PC-3 (cell line): ENCODE results near the gene BEND5. TPM values are rescaled to one million over a fixed set of nuclear protein-coding genes. Genes with fewer than 3 reads are reported as not detected.

ENCODE experiments used
- ATAC-seq: fragments of 200-7000 bp; cut with Tn5 transposase; 2 replicates; pipeline ENCODE4 v1.9.1; 2020; ENCODE audit warnings: mild to moderate bottlenecking, moderate library complexity
- BruUV-seq: library from RNA; stranded (reverse); fragments of 400-500 nt; replicated peaks from 2 replicates; lab custom pipeline; 2021; lab: Mats Ljungman, UMichigan
- CTCF ChIA-PET: fragments of 300-600 bp; sonication (Branson Sonifier 250); formaldehyde crosslinking; loops from one replicate; lab custom pipeline; 2022; ENCODE audit warnings: antibody characterized with exemption; lab: Charles Lee
- POLR2A ChIA-PET: fragments of 300-600 bp; sonication (Branson Sonifier 250); formaldehyde crosslinking; loops from one replicate; lab custom pipeline; 2022; ENCODE audit warnings: antibody characterized with exemption; ENCODE audit not compliant: unreplicated experiment; lab: Charles Lee
- DNase-seq: peaks from one replicate; pipeline ENCODE4 v3.0.0-alpha.2; 2015
- H2AFZ ChIP-seq: fragments of 300-600 bp; sonication (generic); 2 replicates; pipeline ENCODE4 v1.6.0; 2016; ENCODE audit warnings: antibody characterized with exemption, low read length
- H3F3A ChIP-seq: fragments of 300-600 bp; sonication (generic); one replicate; pipeline ENCODE4 v1.6.0; 2017; ENCODE audit warnings: antibody characterized with exemption, low read length, control low read depth, mild to moderate bottlenecking; ENCODE audit not compliant: unreplicated experiment
- H3K27ac ChIP-seq: fragments of 300-600 bp; sonication (generic); 2 replicates; pipeline ENCODE4 v1.5.1; 2016; ENCODE audit warnings: mild to moderate bottlenecking, low read length
- H3K27me3 ChIP-seq: fragments of 300-600 bp; sonication (generic); 2 replicates; pipeline ENCODE4 v1.6.1; 2016; ENCODE audit warnings: low read length, mixed read lengths
- H3K36me3 ChIP-seq: fragments of 300-600 bp; sonication (generic); 2 replicates; pipeline ENCODE4 v1.6.1; 2016; ENCODE audit warnings: low read depth, mixed run types, low read length, mixed read lengths
- H3K4me1 ChIP-seq: fragments of 300-600 bp; sonication (generic); 2 replicates; pipeline ENCODE4 v1.5.1; 2016; ENCODE audit warnings: low read length; ENCODE audit not compliant: insufficient read depth
- H3K4me2 ChIP-seq: fragments of 300-600 bp; sonication (generic); 2 replicates; pipeline ENCODE4 v1.6.0; 2016; ENCODE audit warnings: low read length
- H3K4me3 ChIP-seq: fragments of 300-600 bp; sonication (generic); 2 replicates; pipeline ENCODE4 v1.5.1; 2016; ENCODE audit warnings: mild to moderate bottlenecking, low read length, mixed read lengths
- H3K79me2 ChIP-seq: fragments of 300-600 bp; sonication (generic); 2 replicates; pipeline ENCODE4 v1.6.1; 2017; ENCODE audit warnings: low read length, mixed read lengths
- H3K9ac ChIP-seq: fragments of 300-600 bp; sonication (generic); 2 replicates; pipeline ENCODE4 v1.6.0; 2016; ENCODE audit warnings: mild to moderate bottlenecking, low read length
- H3K9me2 ChIP-seq: fragments of 300-600 bp; sonication (generic); replicated peaks from 2 replicates; pipeline ENCODE4 v1.6.1; 2016; ENCODE audit warnings: mixed run types, low read length, mixed read lengths
- H3K9me3 ChIP-seq: fragments of 300-600 bp; sonication (generic); 2 replicates; pipeline ENCODE4 v1.6.1; 2016; ENCODE audit warnings: low read length, mixed read lengths
- H4K20me1 ChIP-seq: fragments of 300-600 bp; sonication (generic); 2 replicates; pipeline ENCODE4 v1.6.1; 2016; ENCODE audit warnings: low read length, mixed read lengths
- EZH2 ChIP-seq: fragments of 300-600 bp; sonication (generic); IDR thresholded peaks from one replicate; pipeline ENCODE4 v1.6.1; 2017; ENCODE audit warnings: antibody characterized with exemption, mild to moderate bottlenecking, low read length; ENCODE audit not compliant: unreplicated experiment
- EZH2phosphoT487 ChIP-seq: fragments of 300-600 bp; sonication (generic); IDR thresholded peaks from 2 replicates; pipeline ENCODE4 v1.6.1; 2018; ENCODE audit warnings: mild to moderate bottlenecking, antibody characterized with exemption, low read length, borderline replicate concordance
- intact Hi-C: fragments of 100-400 bp; cut with micrococcal nuclease; formaldehyde crosslinking; loops from 2 replicates; pipeline ENCODE4 v1.9.0; 2023
- total RNA-seq: library from RNA; depleted of rRNA; stranded (reverse); fragments of >200 nt; gene quantifications from 2 replicates; pipeline ENCODE4 v1.2.3, GENCODE V29; 2014
- TF ChIP-seq, protein P1 (sequence below): fragments of 300-600 bp; sonication (generic); conservative IDR thresholded peaks from 2 replicates; pipeline ENCODE4 v1.5.1; 2017; ENCODE audit warnings: antibody characterized with exemption, low read depth, mild to moderate bottlenecking, low read length

The BEND5 gene
- total RNA-seq, 1 experiment from 2014 or later = 3.1 TPM

DNA sequence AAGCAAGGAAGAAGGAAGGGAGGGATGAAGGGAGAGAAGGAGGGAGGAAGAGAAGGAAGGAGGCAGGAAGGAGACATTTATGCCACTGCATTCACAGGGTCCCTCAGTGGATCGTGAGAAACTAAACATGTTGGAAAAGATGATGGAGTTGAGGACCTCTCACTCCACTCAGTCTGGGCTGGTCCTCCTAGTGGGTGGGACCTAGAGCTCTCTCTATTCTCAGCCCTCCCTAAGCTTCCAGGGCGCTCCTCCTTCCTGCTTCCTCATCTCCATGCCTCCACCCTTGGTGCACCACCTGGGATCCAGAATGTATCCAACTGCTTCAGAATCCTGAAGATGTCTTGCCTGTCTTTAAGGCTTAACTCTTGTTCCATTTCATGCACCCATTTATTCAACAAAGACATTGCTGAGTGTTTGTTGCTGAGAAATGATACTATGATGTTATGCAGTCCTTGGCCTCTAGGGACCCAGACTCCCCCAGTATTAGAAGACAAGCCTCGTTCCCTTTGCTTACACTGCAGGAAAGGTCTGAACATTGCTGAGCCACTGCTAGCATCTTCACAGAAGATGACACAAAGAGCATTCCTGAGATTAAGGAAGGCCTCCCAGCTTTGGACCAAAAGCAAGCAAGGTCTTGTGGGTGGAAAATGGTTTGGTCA is 88.5 kb downstream of the BEND5 start:
- H3K4me1 ChIP-seq = no peaks in the 10 kb centered on the region
- H2AFZ ChIP-seq = no peak overlapping the region
- no peak overlapping the region for H3K27ac ChIP-seq
- H3K79me2 ChIP-seq = no peaks in the 10 kb centered on the region
- peaks cover 27% of the 10 kb centered on the region for H3K27me3 ChIP-seq
- peak; percentile 71 for ATAC-seq
- TF ChIP-seq, protein P1, sequence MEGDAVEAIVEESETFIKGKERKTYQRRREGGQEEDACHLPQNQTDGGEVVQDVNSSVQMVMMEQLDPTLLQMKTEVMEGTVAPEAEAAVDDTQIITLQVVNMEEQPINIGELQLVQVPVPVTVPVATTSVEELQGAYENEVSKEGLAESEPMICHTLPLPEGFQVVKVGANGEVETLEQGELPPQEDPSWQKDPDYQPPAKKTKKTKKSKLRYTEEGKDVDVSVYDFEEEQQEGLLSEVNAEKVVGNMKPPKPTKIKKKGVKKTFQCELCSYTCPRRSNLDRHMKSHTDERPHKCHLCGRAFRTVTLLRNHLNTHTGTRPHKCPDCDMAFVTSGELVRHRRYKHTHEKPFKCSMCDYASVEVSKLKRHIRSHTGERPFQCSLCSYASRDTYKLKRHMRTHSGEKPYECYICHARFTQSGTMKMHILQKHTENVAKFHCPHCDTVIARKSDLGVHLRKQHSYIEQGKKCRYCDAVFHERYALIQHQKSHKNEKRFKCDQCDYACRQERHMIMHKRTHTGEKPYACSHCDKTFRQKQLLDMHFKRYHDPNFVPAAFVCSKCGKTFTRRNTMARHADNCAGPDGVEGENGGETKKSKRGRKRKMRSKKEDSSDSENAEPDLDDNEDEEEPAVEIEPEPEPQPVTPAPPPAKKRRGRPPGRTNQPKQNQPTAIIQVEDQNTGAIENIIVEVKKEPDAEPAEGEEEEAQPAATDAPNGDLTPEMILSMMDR = peak; percentile 57
- TF ChIP-seq EZH2 = no peak
- POLR2A ChIA-PET = no interaction called here
- H4K20me1 ChIP-seq = no peaks in the 10 kb centered on the region
- no peak overlapping the region for H3K9ac ChIP-seq
- no peaks in the 10 kb centered on the region for H3K36me3 ChIP-seq
- no peak overlapping the region for H3K4me3 ChIP-seq
- peak; percentile 29 for DNase-seq
- CTCF ChIA-PET = interaction anchor here (1.3 kb wide), 1 partner anchor 129 kb away, joined by 5 read pairs; no protein-coding TSS in a partner anchor
- BruUV-seq = no TSS peak
- H3K9me3 ChIP-seq = no peaks in the 10 kb centered on the region
- no peaks in the 10 kb centered on the region for H3F3A ChIP-seq
- H3K9me2 ChIP-seq = no peaks in the 10 kb centered on the region
- no peak overlapping the region for H3K4me2 ChIP-seq
- intact Hi-C loops = no loop called here

DNA sequence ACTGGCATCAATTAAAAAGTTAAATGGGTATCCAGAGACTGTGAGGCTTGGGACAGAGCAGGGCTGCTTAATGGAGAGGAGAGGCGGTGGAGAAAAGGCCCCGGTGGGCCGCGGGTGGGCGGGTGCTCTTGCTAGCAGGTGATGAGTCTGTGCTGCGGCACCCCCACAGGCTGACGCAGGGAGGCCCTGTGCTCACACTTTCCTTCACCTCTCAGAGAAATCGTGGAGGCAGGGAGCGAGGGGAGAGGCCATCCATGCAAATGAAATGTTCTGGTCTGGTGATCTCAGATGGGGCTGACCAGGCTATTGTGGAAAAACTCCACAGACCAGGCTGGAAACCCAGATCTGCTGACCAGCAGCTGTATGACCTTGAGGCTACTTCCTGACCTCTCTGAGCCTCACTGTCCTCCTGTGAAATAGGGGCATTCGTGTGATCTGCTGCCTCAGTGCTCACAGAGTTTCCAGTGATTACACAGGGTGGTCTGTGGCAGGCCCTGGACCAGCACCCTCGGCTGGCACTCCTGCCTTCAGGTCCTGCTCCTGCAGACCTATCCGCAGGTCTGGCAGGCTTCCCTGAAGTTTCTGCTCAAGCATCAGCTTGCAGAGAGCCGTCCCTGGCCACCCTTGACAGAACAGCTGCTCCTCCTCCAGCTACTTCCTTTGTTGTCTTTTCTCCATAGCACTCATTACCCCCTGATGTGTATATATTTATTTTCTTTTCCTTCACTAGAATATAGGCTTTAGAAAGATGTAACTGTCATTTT is 89.2 kb downstream of the BEND5 start:
- H3K36me3 ChIP-seq = no peaks in the 10 kb centered on the region
- BruUV-seq = no TSS peak
- H3F3A ChIP-seq = no peaks in the 10 kb centered on the region
- H2AFZ ChIP-seq = no peak overlapping the region
- POLR2A ChIA-PET = no interaction called here
- no peaks in the 10 kb centered on the region for H3K9me3 ChIP-seq
- ATAC-seq (no peak), DNase-seq (no peak)
- peaks cover 19% of the 10 kb centered on the region for H3K27me3 ChIP-seq
- H3K9me2 ChIP-seq = no peaks in the 10 kb centered on the region
- TF ChIP-seq, protein P1 = no peak
- TF ChIP-seq EZH2 (no peak), EZH2phosphoT487 (no peak)
- CTCF ChIA-PET = interaction anchor here (1.3 kb wide), 1 partner anchor 130 kb away, joined by 5 read pairs; no protein-coding TSS in a partner anchor
- H3K79me2 ChIP-seq = no peaks in the 10 kb centered on the region
- H3K4me2 ChIP-seq = no peak overlapping the region
- H4K20me1 ChIP-seq = no peaks in the 10 kb centered on the region
- intact Hi-C loops = no loop called here
- H3K9ac ChIP-seq = no peak overlapping the region
- H3K4me1 ChIP-seq = no peaks in the 10 kb centered on the region
- no peak overlapping the region for H3K4me3 ChIP-seq
- H3K27ac ChIP-seq = no peak overlapping the region

DNA sequence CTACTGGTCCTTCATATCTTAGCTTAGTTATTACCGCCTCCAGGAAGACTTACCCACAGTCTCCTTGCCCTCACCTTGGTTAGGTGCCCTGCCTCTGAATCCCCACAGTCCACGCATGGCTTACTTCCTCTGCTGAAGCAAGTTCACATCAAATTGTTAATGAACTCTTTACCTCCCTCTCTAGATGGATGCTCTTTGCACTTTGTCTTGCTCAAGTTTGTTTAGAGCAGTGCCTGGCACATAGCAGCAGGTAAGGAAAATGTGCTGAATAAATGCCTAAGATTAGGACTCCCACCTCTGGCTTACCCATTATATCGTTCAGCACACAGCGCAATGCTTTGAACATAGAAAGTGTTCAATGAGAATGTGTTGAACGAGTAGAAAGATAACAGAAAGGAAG is 90.5 kb downstream of the BEND5 start:
- ATAC-seq (no peak), DNase-seq (no peak)
- Histone ChIP-seq H4K20me1 (no peaks in the 10 kb centered on the region), H2AFZ (no peak overlapping the region), H3K4me1 (no peaks in the 10 kb centered on the region), H3K27me3 (peaks cover 6% of the 10 kb centered on the region), H3F3A (no peaks in the 10 kb centered on the region), H3K36me3 (no peaks in the 10 kb centered on the region), H3K9me3 (no peaks in the 10 kb centered on the region), H3K4me3 (no peak overlapping the region), H3K79me2 (no peaks in the 10 kb centered on the region), H3K9ac (no peak overlapping the region), H3K9me2 (no peaks in the 10 kb centered on the region), H3K27ac (no peak overlapping the region), H3K4me2 (no peak overlapping the region)
- ChIA-PET POLR2A (no interaction called here), CTCF (no interaction called here)
- BruUV-seq = no TSS peak
- intact Hi-C loops = no loop called here
- TF ChIP-seq, protein P1 = no peak
- TF ChIP-seq EZH2 (no peak), EZH2phosphoT487 (no peak)
